ENCODE results near the gene SCUBE1.

The SCUBE1 gene

DNA sequence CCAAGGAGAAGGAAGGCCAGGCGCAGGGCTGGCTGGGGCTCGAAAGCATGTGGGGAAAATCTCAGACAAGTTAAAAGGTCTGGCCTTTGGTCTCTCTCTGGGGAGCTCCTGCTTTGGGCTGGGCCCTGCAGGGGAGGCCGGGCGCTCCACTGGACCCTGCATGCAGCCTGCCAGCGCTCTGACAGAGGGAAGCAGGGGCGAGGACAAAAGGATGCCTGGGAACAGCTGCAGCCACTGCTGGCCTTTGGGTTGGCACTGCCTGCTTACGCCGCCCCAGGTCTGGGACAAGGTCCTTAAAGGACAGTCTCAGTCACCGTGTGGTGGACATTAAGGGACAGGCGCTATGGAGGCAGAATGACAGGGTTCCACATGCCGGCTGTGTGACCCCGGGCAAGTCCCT is 99.8 kb downstream of the SCUBE1 start:
- no peak overlapping the region for H3K4me3 ChIP-seq (ENCODE audit: low read depth, low read length)
- TF ChIP-seq CTCF (IDR thresholded peaks at IDR 0.05; ENCODE audit: low read depth, low read length), result no peak

DNA sequence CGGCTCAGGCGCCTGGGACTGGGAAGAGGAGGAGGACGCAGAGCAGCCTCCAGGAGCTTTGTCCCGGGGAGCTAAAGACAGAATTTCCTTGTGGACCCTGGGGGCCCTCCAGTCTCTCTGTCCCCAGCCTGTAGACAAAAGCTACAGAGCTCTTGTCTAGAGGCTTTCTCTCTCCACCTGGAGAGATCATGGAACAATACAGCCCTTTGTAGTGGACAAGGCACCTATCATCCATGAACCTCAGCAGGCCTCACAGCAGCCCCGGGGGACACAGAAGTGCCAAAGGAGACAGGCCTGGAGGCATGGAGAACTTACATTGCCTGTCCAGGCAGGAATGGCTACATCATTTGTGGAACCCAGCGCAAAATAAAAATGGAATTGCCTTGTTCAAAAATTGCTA is 100.5 kb downstream of the SCUBE1 start:
- H3K4me3 ChIP-seq (ENCODE audit: low read depth, low read length), result no peak overlapping the region
- TF ChIP-seq CTCF (IDR thresholded peaks at IDR 0.05; ENCODE audit: low read depth, low read length), result no peak

DNA sequence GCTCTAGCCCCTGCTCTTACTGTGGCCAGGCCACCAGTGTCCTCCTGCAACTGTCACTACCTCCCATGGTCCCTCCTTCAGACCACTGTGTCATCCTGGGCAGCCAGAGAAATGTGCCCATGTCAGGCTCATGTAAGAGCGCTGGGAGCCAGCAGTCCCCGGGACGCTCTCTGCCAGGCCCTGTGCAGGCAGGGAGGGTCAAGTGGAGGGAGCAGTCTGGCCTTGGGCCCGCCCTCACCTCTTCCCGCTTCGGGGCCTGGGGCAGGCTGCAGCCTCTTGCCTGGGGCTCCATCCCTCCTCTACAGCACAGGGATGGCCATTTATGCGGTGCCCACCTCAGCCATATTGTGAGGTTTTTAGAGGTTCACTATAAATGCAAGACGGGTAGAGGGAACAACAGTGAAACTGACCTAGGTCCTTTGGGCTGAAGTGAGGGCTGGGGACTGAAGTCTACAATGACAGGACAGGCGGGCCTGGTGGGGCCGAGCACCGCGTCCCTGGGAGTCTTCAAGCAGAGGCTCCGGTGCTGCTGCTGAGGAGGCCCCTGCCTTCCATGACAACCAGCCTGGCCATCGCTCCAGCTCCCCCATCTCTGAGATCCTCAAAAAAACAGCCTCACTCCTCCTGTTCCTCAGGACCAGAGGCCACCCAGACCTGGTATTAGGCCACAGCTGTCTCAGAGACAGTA is 101.3 kb downstream of the SCUBE1 start:
- H3K4me3 ChIP-seq (ENCODE audit: low read depth, low read length), result no peak overlapping the region
- TF ChIP-seq CTCF (IDR thresholded peaks at IDR 0.05; ENCODE audit: low read depth, low read length), result no peak

DNA sequence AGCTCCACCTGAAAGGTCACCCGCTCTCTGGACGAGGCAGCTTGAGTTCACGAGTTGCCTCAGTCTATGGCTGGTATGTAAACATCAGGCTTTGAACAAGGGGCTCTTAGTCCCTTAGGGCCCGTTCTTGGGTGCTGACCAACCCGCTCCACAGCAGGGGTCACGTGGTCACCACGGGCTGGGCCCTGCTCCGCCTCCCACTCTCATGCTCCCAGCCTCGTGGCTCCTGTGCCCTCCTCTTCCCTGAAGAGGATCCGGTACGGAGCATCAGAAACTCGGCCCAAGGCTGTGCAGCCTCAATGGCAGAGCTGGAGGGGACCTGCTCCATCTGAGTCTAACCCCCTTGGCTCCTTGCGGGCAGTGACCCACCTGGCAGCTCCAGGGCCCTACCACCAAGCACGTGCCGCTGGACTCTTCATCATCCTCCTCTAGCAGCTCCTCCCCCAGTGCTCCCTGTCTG is 102.0 kb downstream of the SCUBE1 start:
- H3K4me3 ChIP-seq (ENCODE audit: low read depth, low read length), result no peak overlapping the region
- no peak for TF ChIP-seq CTCF (IDR thresholded peaks at IDR 0.05; ENCODE audit: low read depth, low read length)

GRCh38 chr22:43240614-43241013 is 102.6 kb downstream of the SCUBE1 start:
- H3K4me3 ChIP-seq (ENCODE audit: low read depth, low read length), result no peak overlapping the region
- no peak for TF ChIP-seq CTCF (IDR thresholded peaks at IDR 0.05; ENCODE audit: low read depth, low read length)

GRCh38 chr22:43239956-43240355 is 103.2 kb downstream of the SCUBE1 start:
- no peak for TF ChIP-seq CTCF (IDR thresholded peaks at IDR 0.05; ENCODE audit: low read depth, low read length)

DNA sequence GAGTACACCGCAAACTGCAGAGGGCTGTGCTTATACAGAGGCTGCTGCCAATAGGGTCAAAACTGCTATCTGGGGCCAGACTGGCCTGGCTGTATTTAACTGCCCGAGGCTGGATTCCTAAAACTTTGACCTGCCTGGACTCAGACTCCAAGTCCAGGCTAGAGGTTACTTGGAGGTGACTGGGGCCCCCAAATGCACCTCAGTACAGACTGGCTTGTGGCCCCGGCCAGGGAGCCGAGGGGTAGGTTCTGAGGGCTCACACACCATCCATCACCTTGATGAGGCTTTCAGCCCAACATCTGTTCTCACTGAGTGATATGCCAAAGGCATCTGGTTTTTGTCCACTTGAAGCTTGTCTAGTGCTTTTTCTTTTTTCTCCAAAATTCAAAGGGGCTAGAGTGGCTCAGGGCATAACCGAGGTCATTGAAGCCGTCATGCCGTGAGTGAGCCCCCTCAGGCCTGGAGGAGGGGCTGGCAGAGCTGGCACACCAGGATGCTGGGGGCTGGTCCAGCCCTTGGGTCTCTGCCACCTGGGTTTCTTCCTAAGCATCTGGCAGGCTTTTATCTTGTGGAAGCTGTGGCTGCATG is 103.9 kb downstream of the SCUBE1 start:
- H3K4me3 ChIP-seq (ENCODE audit: low read depth, low read length), result no peak overlapping the region
- TF ChIP-seq CTCF (IDR thresholded peaks at IDR 0.05; ENCODE audit: low read depth, low read length), result no peak

More at GRCh38 chr22:43239956-43240355, 103.2 kb downstream of the SCUBE1 start:
- H3K4me3 ChIP-seq (ENCODE audit: low read depth, low read length), result no peak overlapping the region
